CD4-positive, alpha-beta T cell (primary cell): ENCODE results near the gene FMNL3. TPM values are rescaled to one million over a fixed set of nuclear protein-coding genes. Genes with fewer than 3 reads are reported as not detected.
A peak's percentile ranks its signal among the peaks of the same experiment; 100 is the strongest.

Experiments
- ATAC-seq: fragments of 200-7000 bp; cut with Tn5 transposase; one replicate; pipeline ENCODE4 v1.10.0; 2022; ENCODE audit warnings: mild to moderate bottlenecking; ENCODE audit not compliant: poor library complexity
- CTCF ChIA-PET: fragments of 350-600 bp; sonication (Branson Sonifier 250); formaldehyde crosslinking; loops from one replicate; lab custom pipeline; 2021; ENCODE audit warnings: antibody characterized with exemption, inconsistent platforms; lab: Charles Lee
- POLR2A ChIA-PET: fragments of 350-600 bp; sonication (Branson Sonifier 250); formaldehyde crosslinking; loops from one replicate; lab custom pipeline; 2021; ENCODE audit warnings: antibody characterized with exemption, inconsistent platforms; lab: Charles Lee
- DNase-seq, 14 experiments: peaks; one replicate each; pipeline ENCODE4 v3.0.0-alpha.2; 2013 to 2020; ENCODE audit warnings: mixed read lengths in 2 of 14
- H3K27ac ChIP-seq, 2 donors: one replicate each; pipeline versions ENCODE4 v1.5.1 to v1.7.0; 2013; ENCODE audit warnings: low read length in 2 of 2, low read depth in 1 of 2, mild to moderate bottlenecking in 1 of 2
- H3K27me3 ChIP-seq, 2 experiments: 1 replicate in 1 of 2; 2 replicates in 1 of 2; pipeline versions ENCODE4 v1.6.1 to v1.7.0; 2013; ENCODE audit warnings: low read length in 2 of 2, control low read depth in 1 of 2, mild to moderate bottlenecking in 1 of 2, moderate library complexity in 1 of 2; ENCODE audit not compliant: insufficient read depth in 2 of 2, control insufficient read depth in 1 of 2
- H3K36me3 ChIP-seq: one replicate; pipeline ENCODE4 v1.6.1; 2013; ENCODE audit warnings: low read length, control low read depth; ENCODE audit not compliant: insufficient read depth
- H3K4me1 ChIP-seq: one replicate; pipeline ENCODE4 v1.6.1; 2013; ENCODE audit warnings: low read length, control low read depth; ENCODE audit not compliant: insufficient read depth
- H3K4me3 ChIP-seq: one replicate; pipeline ENCODE4 v1.5.1; 2013; ENCODE audit warnings: mild to moderate bottlenecking, low read length, moderate library complexity
- H3K9me3 ChIP-seq, 2 experiments: 1 replicate in 1 of 2; 2 replicates in 1 of 2; pipeline versions ENCODE4 v1.6.1 to v1.7.0; 2013; ENCODE audit warnings: low read length in 2 of 2, mild to moderate bottlenecking in 2 of 2, control low read depth in 1 of 2, moderate library complexity in 1 of 2; ENCODE audit not compliant: control insufficient read depth in 1 of 2, insufficient read depth in 1 of 2
- H3K27ac Mint-ChIP-seq: one replicate; pipeline ENCODE4 v1.8.0; 2020; ENCODE audit warnings: mixed read lengths
- H3K27me3 Mint-ChIP-seq: one replicate; pipeline ENCODE4 v1.8.0; 2021; ENCODE audit warnings: mixed read lengths
- H3K36me3 Mint-ChIP-seq: one replicate; pipeline ENCODE4 v1.8.0; 2021; ENCODE audit warnings: low read depth, mixed read lengths
- H3K4me1 Mint-ChIP-seq: one replicate; pipeline ENCODE4 v1.8.0; 2021; ENCODE audit warnings: low read depth, mixed read lengths
- H3K4me3 Mint-ChIP-seq: one replicate; pipeline ENCODE4 v1.8.0; 2020; ENCODE audit warnings: mild to moderate bottlenecking, mixed read lengths
- H3K9me3 Mint-ChIP-seq: one replicate; pipeline ENCODE4 v1.8.0; 2020; ENCODE audit warnings: mixed read lengths
- CTCF ChIP-seq: fragments of 200-600 bp; IDR thresholded peaks from one replicate; pipeline ENCODE4 v1.8.0; 2022; ENCODE audit warnings: antibody characterized with exemption, mild to moderate bottlenecking
- intact Hi-C, 2 experiments: fragments of 100-400 bp; cut with DNase I in 1 of 2; cut with micrococcal nuclease in 1 of 2; formaldehyde crosslinking; loops; one replicate each; pipeline versions ENCODE4 v1.15.1 to v1.9.0; 2023 to 2025; cut with DNase I, micrococcal nuclease
- total RNA-seq, 174 experiments: library from RNA in 2 of 174; stranded (reverse) in 2 of 174; gene quantifications; one replicate each; pipeline ENCODE4 v1.2.3 and lab custom pipeline; 2021 to 2026

The FMNL3 gene
- total RNA-seq, 2 experiments from 2014 or later = 33.3 to 34.8 TPM

GRCh38 chr12:49744363-49744885 lies 37.2 kb upstream of the FMNL3 start:
- peak overlapping the region; percentile 96 for H3K27ac Mint-ChIP-seq
- peaks cover 77% of the 10 kb centered on the region for H3K4me1 Mint-ChIP-seq

GRCh38 chr12:49741882-49742620 lies 34.8 kb upstream of the FMNL3 start:
- Histone ChIP-seq H3K4me1 (peaks cover 47% of the 10 kb centered on the region), H3K4me3 (peak overlapping the region; percentile 83), H3K9me3 (no peaks in the 10 kb centered on the region), H3K27me3 (no peaks in the 10 kb centered on the region), H3K36me3 (peaks cover 14% of the 10 kb centered on the region), H3K27ac (peak overlapping the region; percentile 99)
- Mint-ChIP-seq H3K27me3 (no peaks in the 10 kb centered on the region), H3K4me3 (peak overlapping the region; percentile 92), H3K27ac (peak overlapping the region; percentile 96), H3K4me1 (peaks cover 56% of the 10 kb centered on the region), H3K36me3 (peaks cover 43% of the 10 kb centered on the region), H3K9me3 (no peaks in the 10 kb centered on the region)
- ATAC-seq = peak; percentile 65
- ChIA-PET CTCF (interaction anchor here (0.6 to 2.7 kb wide), 36 partner anchors 8 to 419 kb away, joined by 3 to 53 read pairs (median 6); partner anchors contain the start of genes BCDIN3D, COX14, FMNL3 and NCKAP5L), POLR2A (interaction anchor here (0.7 to 2.2 kb wide), 50 partner anchors 8 to 1476 kb away, joined by 3 to 77 read pairs (median 6); partner anchors contain the start of genes BCDIN3D, COX14, DDX23 and FMNL3)
- no peak for TF ChIP-seq CTCF
- DNase-seq = peak; percentile 68 to 96 (median 83)
- intact Hi-C loops = loop anchor here (1.0 to 5.0 kb wide), 11 partner anchors 21 to 425 kb away; partner anchors contain the start of genes NCKAP5L (in 2 of the 2), BCDIN3D (in 1 of the 2), CERS5 (in 1 of the 2) and MCRS1 (in 1 of the 2)

More at GRCh38 chr12:49744363-49744885, 37.2 kb upstream of the FMNL3 start:
- H3K27me3 ChIP-seq = no peaks in the 10 kb centered on the region
- TF ChIP-seq CTCF = no peak
- no peak overlapping the region for H3K27ac ChIP-seq
- Mint-ChIP-seq H3K27me3 (no peaks in the 10 kb centered on the region), H3K9me3 (no peaks in the 10 kb centered on the region), H3K4me3 (peak overlapping the region; percentile 74), H3K36me3 (peaks cover 61% of the 10 kb centered on the region)
- H3K4me3 ChIP-seq = no peak overlapping the region
- peaks cover 65% of the 10 kb centered on the region for H3K4me1 ChIP-seq
- no peak for ATAC-seq
- H3K36me3 ChIP-seq = peaks cover 14% of the 10 kb centered on the region
- H3K9me3 ChIP-seq = no peaks in the 10 kb centered on the region
- intact Hi-C loops = loop anchor here (5.0 kb wide), 3 partner anchors 83 to 423 kb away; partner anchors contain the start of genes CERS5 (in 1 of the 2), MCRS1 (in 1 of the 2) and NCKAP5L (in 1 of the 2)
- ChIA-PET CTCF (interaction anchor here (2.0 to 2.3 kb wide), 2 partner anchors 34 to 94 kb away, joined by 7 to 8 read pairs; no protein-coding TSS in a partner anchor), POLR2A (interaction anchor here (0.7 to 1.5 kb wide), 2 partner anchors 10 to 18 kb away, joined by 3 to 5 read pairs; no protein-coding TSS in a partner anchor)
- no peak for DNase-seq
